Pancreas (tissue), 10 donors: Measurements from ENCODE around the gene RAP2A. TPM values are rescaled to one million over a fixed set of nuclear protein-coding genes. Genes with fewer than 3 reads are reported as not detected.

Source experiments
- ATAC-seq, 4 donors: fragments of 200-7000 bp; cut with Tn5 transposase; one replicate each; pipeline versions ENCODE4 v1.8.0 to v1.9.1; 2020; ENCODE audit warnings: mild to moderate bottlenecking in 4 of 4, moderate library complexity in 4 of 4
- DNase-seq, 6 donors: peaks; one replicate each; pipeline ENCODE4 v3.0.0-alpha.2; 2020
- FAIRE-seq: peaks from 2 replicates; lab custom pipeline; 2012; peaks lifted over from hg19 to GRCh38; lab: Jason Lieb, UNC
- H3K27ac ChIP-seq, 4 donors: fragments of 200-600 bp; sonication (generic); 1 replicate in 3 of 4; 2 replicates in 1 of 4; pipeline versions ENCODE4 v1.5.0 to v1.8.0; 2020
- H3K27me3 ChIP-seq, 4 donors: fragments of 200-600 bp; one replicate each; pipeline ENCODE4 v1.8.0; 2021
- H3K36me3 ChIP-seq, 3 donors: fragments of 200-600 bp; sonication (generic) in 1 of 3; one replicate each; pipeline versions ENCODE4 v1.5.0 to v1.8.0; 2020 to 2021
- H3K4me1 ChIP-seq, 3 donors: fragments of 200-600 bp; one replicate each; pipeline ENCODE4 v1.8.0; 2021
- H3K4me3 ChIP-seq, 4 donors: fragments of 200-600 bp; sonication (generic) in 2 of 4; one replicate each; pipeline versions ENCODE4 v1.5.0 to v1.8.0; 2020 to 2021
- H3K9me3 ChIP-seq, 4 donors: fragments of 200-600 bp; one replicate each; pipeline ENCODE4 v1.8.0; 2021
- CTCF ChIP-seq, 4 donors: fragments of 200-600 bp; sonication (generic) in 3 of 4; IDR thresholded peaks; one replicate each; pipeline versions ENCODE4 v1.5.0 to v1.8.0; 2021; ENCODE audit warnings: antibody characterized with exemption in 4 of 4
- WGBS, 2 donors: extraction: QIAGEN DNeasy Blood & Tissue Kit; methylation state at CpG; one replicate each; pipeline ENCODE4 v1.1.7; 2013; 5-methylcytosine and 5-hydroxymethylcytosine counted together
- intact Hi-C, 3 donors: fragments of 100-400 bp; cut with DNase I; formaldehyde crosslinking; loops; one replicate each; pipeline versions ENCODE4 v1.11.1 to v1.14.2; 2022
- polyA plus RNA-seq, 2 donors: library from polyadenylated mRNA; stranded (reverse); fragments of 200-250 nt; gene quantifications; one replicate each; pipeline ENCODE4 v1.2.3, GENCODE V29; 2013
- total RNA-seq, 6 donors: library from RNA; stranded (reverse); fragmentation: NEBNext Ultra II Directional in 4 of 6; extraction: Animal tissue kit (Norgen Biotek cat#: 25700) in 4 of 6; gene quantifications; one replicate each; pipeline versions ENCODE4 v1.2.1 to v1.2.4, GENCODE V29; 2021 to 2023
- donor health status: healthy with polysubstance abuse.
- donor health status: DM: no; HTN: no; CAD: no; lungs with moderate emphysema.
- donor health status: DM: no; HTN: no; CAD: no.
- donor health status: control.
- donor health status: control.
- donor health status: Bipolar disorder and iron deficiency.
- donor health status: DM: yes; HTN: yes; CAD: no.
- donor health status: DM: no; HTN: no; CAD: no.
- donor health status: DM: no; HTN: no; CAD: no.
- donor health status: DM: yes; HTN: yes; CAD: no.

Gene RAP2A
- total and polyA plus RNA-seq, 8 donors = 1.7 to 18.1 (median 5.0) TPM

- Histone ChIP-seq H3K9me3 (no peaks in the 10 kb centered on the region), H3K4me1 (peaks cover 0 to 2% (median 0%) of the 10 kb centered on the region in 3 donors), H3K36me3 (no peaks in the 10 kb centered on the region), H3K4me3 (no peak overlapping the region), H3K27me3 (no peaks in the 10 kb centered on the region), H3K27ac (no peak overlapping the region)
- ATAC-seq = no peak
- no peak for DNase-seq
- intact Hi-C loops = no loop called here
- no peak for FAIRE-seq
- WGBS, 2 donors = 87 to 91% methylated on average over 4 of the region's 4 CpGs
- no peak for TF ChIP-seq CTCF (IDR thresholded peaks at IDR 0.05)
Observed at GRCh38 chr13:97499181-97499580, 65.2 kb downstream of the RAP2A start.

GRCh38 chr13:97502181-97502580 lies 68.2 kb downstream of the RAP2A start:
- TF ChIP-seq CTCF (IDR thresholded peaks at IDR 0.05) = no peak
- no peak overlapping the region for H3K27ac ChIP-seq
- peaks cover 0 to 2% (median 0%) of the 10 kb centered on the region in 3 donors for H3K4me1 ChIP-seq
- no peaks in the 10 kb centered on the region for H3K36me3 ChIP-seq
- no peaks in the 10 kb centered on the region for H3K27me3 ChIP-seq
- no peaks in the 10 kb centered on the region for H3K9me3 ChIP-seq
- ATAC-seq (peak in 2 of 4 donors; percentile 26 to 44), DNase-seq (no peak), FAIRE-seq (no peak)
- WGBS, 2 donors = 27 to 32% methylated on average over 4 of the region's 4 CpGs
- intact Hi-C loops = no loop called here
- no peak overlapping the region for H3K4me3 ChIP-seq

GRCh38 chr13:97502706-97503105 lies 68.7 kb downstream of the RAP2A start:
- H3K27ac ChIP-seq = no peak overlapping the region
- intact Hi-C loops = no loop called here
- no peak for FAIRE-seq

GRCh38 chr13:97505017-97505416 lies 71.0 kb downstream of the RAP2A start:
- Histone ChIP-seq H3K9me3 (no peaks in the 10 kb centered on the region), H3K4me1 (peaks cover 0 to 2% (median 0%) of the 10 kb centered on the region in 3 donors), H3K4me3 (no peak overlapping the region), H3K27me3 (no peaks in the 10 kb centered on the region), H3K36me3 (no peaks in the 10 kb centered on the region), H3K27ac (no peak overlapping the region)
- intact Hi-C loops = no loop called here
- 58 to 63% methylated on average over 1 of the region's 1 CpG for WGBS, 2 donors
- DNase-seq (no peak), ATAC-seq (no peak), FAIRE-seq (no peak)
- no peak for TF ChIP-seq CTCF (IDR thresholded peaks at IDR 0.05)

More at GRCh38 chr13:97502706-97503105, 68.7 kb downstream of the RAP2A start:
- DNase-seq = no peak
- no peak for ATAC-seq
- 12 to 15% methylated on average over 1 of the region's 1 CpG for WGBS, 2 donors
- H3K36me3 ChIP-seq = no peaks in the 10 kb centered on the region
- no peaks in the 10 kb centered on the region for H3K27me3 ChIP-seq
- peaks cover 0 to 2% (median 0%) of the 10 kb centered on the region in 3 donors for H3K4me1 ChIP-seq
- H3K9me3 ChIP-seq = no peaks in the 10 kb centered on the region
- TF ChIP-seq CTCF (IDR thresholded peaks at IDR 0.05) = no peak
- no peak overlapping the region for H3K4me3 ChIP-seq

- intact Hi-C loops = no loop called here
- ATAC-seq (no peak), DNase-seq (no peak)
Observed at GRCh38 chr13:97506511-97506910, 72.5 kb downstream of the RAP2A start.

More at GRCh38 chr13:97506511-97506910, 72.5 kb downstream of the RAP2A start:
- H3K36me3 ChIP-seq = no peaks in the 10 kb centered on the region
- TF ChIP-seq CTCF (IDR thresholded peaks at IDR 0.05) = no peak
- H3K4me3 ChIP-seq = no peak overlapping the region
- no peak overlapping the region for H3K27ac ChIP-seq
- FAIRE-seq = no peak
- H3K4me1 ChIP-seq = peaks cover 0 to 2% (median 0%) of the 10 kb centered on the region in 3 donors
- 57 to 62% methylated on average over 4 of the region's 4 CpGs for WGBS, 2 donors
- H3K9me3 ChIP-seq = no peaks in the 10 kb centered on the region
- no peaks in the 10 kb centered on the region for H3K27me3 ChIP-seq
